Erythroblast (primary cell): ENCODE data around the gene PSIP1.

Experiments
- GATA1 ChIP-seq: IDR thresholded peaks from 2 replicates; pipeline ENCODE4 v1.6.1; 2011; ENCODE audit warnings: low read depth, mild to moderate bottlenecking, control low read depth, low read length, moderate library complexity
- POLR2A ChIP-seq: IDR thresholded peaks from 2 replicates; pipeline ENCODE4 v1.6.1; 2011; ENCODE audit warnings: mild to moderate bottlenecking, low read length

- no peak for TF ChIP-seq POLR2A
- no peak for TF ChIP-seq GATA1
Measured at GRCh38 chr9:15485836-15486666, 24.7 kb downstream of the PSIP1 start.
